Chondrocyte (in vitro differentiated cells): ENCODE results near the gene KYAT1. TPM values are rescaled to one million over a fixed set of nuclear protein-coding genes. Genes with fewer than 3 reads are reported as not detected.
"Not testable (repeated sequence)": the region's sequence is repeated elsewhere in the genome, so short reads cannot be mapped to it uniquely, and the experiment has no call there.

Experiments used
- DNase-seq: peaks from one replicate; pipeline ENCODE4 v3.0.0; 2021; ENCODE audit warnings: mixed read lengths, low spot score
- H3K27ac Mint-ChIP-seq: one replicate; pipeline ENCODE4 v1.8.0; 2021; ENCODE audit warnings: mild to moderate bottlenecking, moderate library complexity, mixed read lengths; ENCODE audit not compliant: unreplicated experiment
- H3K27me3 Mint-ChIP-seq: 2 replicates; pipeline ENCODE4 v1.8.0; 2021; ENCODE audit warnings: low read depth, mixed read lengths
- H3K36me3 Mint-ChIP-seq: 2 replicates; pipeline ENCODE4 v1.8.0; 2021; ENCODE audit warnings: low read depth, mixed read lengths
- H3K4me1 Mint-ChIP-seq: 2 replicates; pipeline ENCODE4 v1.8.0; 2021; ENCODE audit warnings: low read depth, mild to moderate bottlenecking, mixed read lengths
- H3K4me3 Mint-ChIP-seq: one replicate; pipeline ENCODE4 v1.8.0; 2021; ENCODE audit warnings: mild to moderate bottlenecking, moderate library complexity, mixed read lengths; ENCODE audit not compliant: unreplicated experiment
- H3K9me3 Mint-ChIP-seq: 2 replicates; pipeline ENCODE4 v1.8.0; 2021; ENCODE audit warnings: low read depth, mixed read lengths
- CTCF ChIP-seq: fragments of 200-600 bp; sonication (generic); IDR thresholded peaks from 2 replicates; pipeline ENCODE4 v1.5.0; 2021; ENCODE audit warnings: antibody characterized with exemption, mild to moderate bottlenecking, moderate library complexity
- total RNA-seq: library from RNA; stranded (reverse); gene quantifications from 3 replicates; pipeline ENCODE4 v1.2.1, GENCODE V29; 2021

The KYAT1 gene
- total RNA-seq, 1 donor from 2014 or later: 3.6 TPM

GRCh38 chr9:128851779-128852600 is 29.8 kb downstream of the KYAT1 start:
- H3K27me3 Mint-ChIP-seq, H3K27ac Mint-ChIP-seq, DNase-seq, H3K4me3 Mint-ChIP-seq, H3K36me3 Mint-ChIP-seq, H3K4me1 Mint-ChIP-seq: not testable (repeated sequence)
- TF ChIP-seq CTCF: peak; percentile 83
- peaks cover 24% of the 10 kb centered on the region for H3K9me3 Mint-ChIP-seq

- not testable (repeated sequence) for H3K4me3 Mint-ChIP-seq, H3K36me3 Mint-ChIP-seq, DNase-seq, H3K27ac Mint-ChIP-seq, H3K27me3 Mint-ChIP-seq, H3K4me1 Mint-ChIP-seq
- peaks cover 24% of the 10 kb centered on the region for H3K9me3 Mint-ChIP-seq
These were observed 30.7 kb downstream of the KYAT1 start for GRCh38 chr9:128851024-128851423.

GRCh38 chr9:128847803-128848202 is 33.9 kb downstream of the KYAT1 start:
- Mint-ChIP-seq H3K9me3 (peaks cover 24% of the 10 kb centered on the region), H3K27me3 (no peaks in the 10 kb centered on the region), H3K27ac (no peak overlapping the region), H3K4me1 (peaks cover 10% of the 10 kb centered on the region), H3K36me3 (peaks cover 9% of the 10 kb centered on the region), H3K4me3 (no peak overlapping the region)
- no peak for DNase-seq
- no peak for TF ChIP-seq CTCF

- TF ChIP-seq CTCF: no peak
- Mint-ChIP-seq H3K4me1 (peaks cover 10% of the 10 kb centered on the region), H3K4me3 (no peak overlapping the region)
These were observed 35.1 kb downstream of the KYAT1 start for GRCh38 chr9:128846680-128847030.

GRCh38 chr9:128845186-128845931 is 36.4 kb downstream of the KYAT1 start:
- Mint-ChIP-seq H3K27ac (no peak overlapping the region), H3K9me3 (peaks cover 12% of the 10 kb centered on the region), H3K4me3 (no peak overlapping the region), H3K36me3 (peaks cover 5% of the 10 kb centered on the region), H3K4me1 (peaks cover 10% of the 10 kb centered on the region), H3K27me3 (no peaks in the 10 kb centered on the region)
- TF ChIP-seq CTCF: peak; percentile 59
- DNase-seq: no peak

More at GRCh38 chr9:128846680-128847030, 35.1 kb downstream of the KYAT1 start:
- H3K27me3 Mint-ChIP-seq: no peaks in the 10 kb centered on the region
- peaks cover 24% of the 10 kb centered on the region for H3K9me3 Mint-ChIP-seq
- H3K27ac Mint-ChIP-seq: no peak overlapping the region
- peaks cover 11% of the 10 kb centered on the region for H3K36me3 Mint-ChIP-seq
- no peak for DNase-seq

GRCh38 chr9:128843171-128843570 is 38.6 kb downstream of the KYAT1 start:
- H3K27ac Mint-ChIP-seq, H3K27me3 Mint-ChIP-seq, DNase-seq, H3K9me3 Mint-ChIP-seq, H3K36me3 Mint-ChIP-seq, H3K4me3 Mint-ChIP-seq: not testable (repeated sequence)
- H3K4me1 Mint-ChIP-seq: peaks cover 10% of the 10 kb centered on the region
